RWPE2 (cell line): ENCODE measurements around the gene TWNK.

Experiments
- ATAC-seq: fragments of 200-7000 bp; cut with Tn5 transposase; 3 replicates; pipeline ENCODE4 v1.9.1; 2021; ENCODE audit warnings: low read depth
- DNase-seq: peaks from one replicate; pipeline ENCODE4 v3.0.0-alpha.2; 2020; ENCODE audit warnings: low spot score
- H3K27ac ChIP-seq: fragments of 450-650 bp; 2 replicates; pipeline ENCODE4 v1.5.1; 2017; ENCODE audit warnings: mild to moderate bottlenecking; ENCODE audit not compliant: poor library complexity, severe bottlenecking
- H3K27me3 ChIP-seq: fragments of 250-450 bp; sonication (Bioruptor Pico); 2 replicates; pipeline ENCODE4 v1.5.1; 2021; ENCODE audit warnings: mild to moderate bottlenecking, moderate library complexity; ENCODE audit not compliant: insufficient read depth, poor library complexity, severe bottlenecking
- H3K36me3 ChIP-seq: fragments of 250-450 bp; sonication (Bioruptor Pico); 2 replicates; pipeline ENCODE4 v1.5.1; 2020; ENCODE audit warnings: low read depth, mild to moderate bottlenecking, moderate library complexity
- H3K4me1 ChIP-seq: fragments of 250-450 bp; sonication (Bioruptor Pico); 2 replicates; pipeline ENCODE4 v1.5.1; 2021; ENCODE audit warnings: mild to moderate bottlenecking, moderate library complexity; ENCODE audit not compliant: insufficient read depth, poor library complexity, severe bottlenecking
- H3K4me3 ChIP-seq: fragments of 250-450 bp; sonication (Bioruptor Pico); 2 replicates; pipeline ENCODE4 v1.5.1; 2021; ENCODE audit warnings: mild to moderate bottlenecking, moderate library complexity; ENCODE audit not compliant: severe bottlenecking
- H3K9me3 ChIP-seq: fragments of 250-450 bp; sonication (Bioruptor Pico); 2 replicates; pipeline ENCODE4 v1.5.1; 2021; ENCODE audit warnings: mild to moderate bottlenecking, moderate library complexity; ENCODE audit not compliant: severe bottlenecking
- TF ChIP-seq, protein P1 (sequence below): fragments of 450-650 bp; IDR thresholded peaks from one replicate; pipeline ENCODE4 v1.5.1; 2017; ENCODE audit warnings: mild to moderate bottlenecking, moderate library complexity; ENCODE audit not compliant: poor library complexity, severe bottlenecking

Gene TWNK

DNA sequence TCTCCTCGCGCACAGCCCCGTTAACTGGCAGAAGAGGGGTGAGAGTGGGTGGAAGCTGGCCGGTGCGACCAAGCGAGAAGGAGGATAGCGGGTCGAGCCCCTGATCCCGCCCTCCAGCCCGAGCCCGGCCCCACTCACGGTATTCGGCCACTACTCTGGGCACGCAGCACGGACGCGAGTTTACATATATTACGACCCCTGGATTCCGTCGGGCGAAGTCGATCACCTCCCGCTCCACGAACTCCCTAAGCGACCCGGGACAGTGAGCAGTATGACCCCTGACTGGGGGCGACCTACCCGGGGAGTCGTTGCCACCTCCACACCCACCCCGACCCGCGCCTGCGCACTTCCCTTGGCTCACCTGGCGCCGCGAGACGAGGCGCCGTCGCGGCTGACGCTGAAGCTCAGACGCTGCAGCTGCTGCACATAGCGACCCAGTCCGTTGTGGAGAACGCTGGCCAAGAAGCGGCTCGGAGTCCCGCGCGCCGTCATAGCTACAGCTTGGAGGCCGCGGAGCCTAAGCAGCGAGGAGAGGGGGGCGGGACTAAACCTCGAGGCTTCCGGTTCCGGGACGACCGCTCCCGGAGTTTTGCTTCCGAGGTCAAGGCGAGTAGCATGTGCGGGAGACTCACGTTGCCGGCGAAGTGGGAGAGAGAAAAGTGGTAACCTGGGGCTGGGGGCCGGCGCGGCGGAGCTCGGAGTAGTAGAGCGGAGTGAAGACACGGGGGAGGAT is at the start of gene TWNK, which contains the start of gene MRPL43:
TSS of gene TWNK (plus strand) at position 592 of the 733 bp plus-strand sequence. CDS start 668 bp downstream, outside the sequence.
TSS of gene MRPL43 (minus strand) at position 546 of the 733 bp plus-strand sequence. CDS start at position 492, 54 bp downstream.
- H3K4me1 ChIP-seq: peaks cover 7% of the 10 kb centered on the region
- ATAC-seq (peak; percentile 90), DNase-seq (peak; percentile 85)
- TF ChIP-seq, protein P1, sequence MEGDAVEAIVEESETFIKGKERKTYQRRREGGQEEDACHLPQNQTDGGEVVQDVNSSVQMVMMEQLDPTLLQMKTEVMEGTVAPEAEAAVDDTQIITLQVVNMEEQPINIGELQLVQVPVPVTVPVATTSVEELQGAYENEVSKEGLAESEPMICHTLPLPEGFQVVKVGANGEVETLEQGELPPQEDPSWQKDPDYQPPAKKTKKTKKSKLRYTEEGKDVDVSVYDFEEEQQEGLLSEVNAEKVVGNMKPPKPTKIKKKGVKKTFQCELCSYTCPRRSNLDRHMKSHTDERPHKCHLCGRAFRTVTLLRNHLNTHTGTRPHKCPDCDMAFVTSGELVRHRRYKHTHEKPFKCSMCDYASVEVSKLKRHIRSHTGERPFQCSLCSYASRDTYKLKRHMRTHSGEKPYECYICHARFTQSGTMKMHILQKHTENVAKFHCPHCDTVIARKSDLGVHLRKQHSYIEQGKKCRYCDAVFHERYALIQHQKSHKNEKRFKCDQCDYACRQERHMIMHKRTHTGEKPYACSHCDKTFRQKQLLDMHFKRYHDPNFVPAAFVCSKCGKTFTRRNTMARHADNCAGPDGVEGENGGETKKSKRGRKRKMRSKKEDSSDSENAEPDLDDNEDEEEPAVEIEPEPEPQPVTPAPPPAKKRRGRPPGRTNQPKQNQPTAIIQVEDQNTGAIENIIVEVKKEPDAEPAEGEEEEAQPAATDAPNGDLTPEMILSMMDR: no peak
- H3K36me3 ChIP-seq: peaks cover 46% of the 10 kb centered on the region
- no peaks in the 10 kb centered on the region for H3K9me3 ChIP-seq
- no peaks in the 10 kb centered on the region for H3K27me3 ChIP-seq
- H3K27ac ChIP-seq: peak within 1 kb of the TSS; percentile 58
- H3K4me3 ChIP-seq: peak within 1 kb of the TSS; percentile 97

DNA sequence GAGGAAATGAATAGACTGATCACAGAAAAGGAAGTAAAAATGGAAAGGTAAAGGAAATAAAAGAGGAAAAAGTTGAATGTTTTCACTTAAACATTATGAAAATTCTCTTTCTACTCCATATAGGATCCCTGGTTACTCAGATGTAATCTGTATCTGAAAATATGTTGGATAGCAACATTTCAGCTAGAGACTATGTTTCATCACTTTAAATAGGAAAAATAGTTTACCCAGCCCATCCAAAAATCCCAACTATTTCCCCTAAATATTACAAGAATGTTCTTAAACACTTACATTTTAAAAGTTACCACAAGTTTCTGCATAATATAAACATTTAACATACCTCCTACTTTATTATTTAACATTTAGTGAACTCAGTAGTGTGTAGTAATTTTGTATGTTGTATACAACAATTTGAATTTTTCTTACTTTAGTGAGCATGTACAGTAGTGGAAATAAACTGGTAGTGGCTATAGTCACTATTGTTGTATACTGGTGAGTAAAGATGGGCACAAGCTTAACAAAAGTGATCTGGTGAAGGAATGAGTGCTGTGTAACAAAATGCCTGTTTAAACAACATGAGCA is 47.5 kb upstream of the TWNK start:
- H3K27ac ChIP-seq: no peak overlapping the region
- H3K9me3 ChIP-seq: no peaks in the 10 kb centered on the region
- no peak for DNase-seq
- no peaks in the 10 kb centered on the region for H3K27me3 ChIP-seq
- H3K4me3 ChIP-seq: no peak overlapping the region
- peaks cover 80% of the 10 kb centered on the region for H3K36me3 ChIP-seq
- TF ChIP-seq, protein P1: no peak
- H3K4me1 ChIP-seq: no peaks in the 10 kb centered on the region
- no peak for ATAC-seq

DNA sequence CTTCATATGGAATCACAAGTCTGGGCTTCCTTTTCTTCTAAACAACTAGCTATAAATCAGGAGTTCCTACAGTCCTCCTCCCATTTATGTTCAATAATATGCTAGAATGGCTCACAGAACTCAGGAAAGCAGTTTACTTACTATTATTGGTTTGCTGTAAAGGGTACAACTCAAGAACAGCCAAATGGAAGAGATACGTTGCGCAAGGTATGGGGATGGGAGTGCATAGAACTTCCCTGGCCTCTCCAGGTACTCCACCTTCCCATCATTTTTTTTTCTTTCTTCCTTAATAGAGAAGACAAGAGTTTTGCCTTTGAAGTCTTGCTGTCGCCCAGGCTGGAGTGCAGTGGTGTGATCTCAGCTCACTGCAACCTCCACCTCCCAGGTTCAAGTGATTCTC is 45.1 kb upstream of the TWNK start:
- peaks cover 86% of the 10 kb centered on the region for H3K36me3 ChIP-seq
- ATAC-seq (no peak), DNase-seq (no peak)
- H3K4me3 ChIP-seq: no peak overlapping the region
- no peaks in the 10 kb centered on the region for H3K4me1 ChIP-seq
- no peaks in the 10 kb centered on the region for H3K27me3 ChIP-seq
- H3K9me3 ChIP-seq: no peaks in the 10 kb centered on the region
- TF ChIP-seq, protein P1: no peak
- no peak overlapping the region for H3K27ac ChIP-seq

DNA sequence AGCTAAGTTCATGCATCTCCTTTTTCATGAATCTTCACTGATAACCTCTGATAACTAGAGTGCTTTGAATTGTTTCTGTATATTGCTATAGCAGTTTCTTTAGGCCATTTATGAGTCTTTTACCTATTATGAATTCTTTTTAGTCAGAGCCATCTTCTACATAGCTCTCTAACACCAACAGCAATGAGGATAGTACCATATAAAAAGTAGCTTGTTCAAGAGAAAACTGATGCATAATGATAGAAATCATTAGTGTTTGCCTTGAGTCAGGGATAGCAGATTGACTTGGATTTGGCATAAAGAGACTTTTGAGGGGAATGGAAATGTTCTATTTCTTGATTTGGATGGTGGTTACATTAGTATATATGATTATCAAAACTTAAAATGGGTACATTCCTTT is 43.8 kb upstream of the TWNK start:
- TF ChIP-seq, protein P1: no peak
- H3K36me3 ChIP-seq: peaks cover 86% of the 10 kb centered on the region
- H3K27ac ChIP-seq: no peak overlapping the region
- H3K27me3 ChIP-seq: no peaks in the 10 kb centered on the region
- DNase-seq (no peak), ATAC-seq (no peak)
- H3K4me3 ChIP-seq: no peak overlapping the region
- no peaks in the 10 kb centered on the region for H3K9me3 ChIP-seq
- no peaks in the 10 kb centered on the region for H3K4me1 ChIP-seq

DNA sequence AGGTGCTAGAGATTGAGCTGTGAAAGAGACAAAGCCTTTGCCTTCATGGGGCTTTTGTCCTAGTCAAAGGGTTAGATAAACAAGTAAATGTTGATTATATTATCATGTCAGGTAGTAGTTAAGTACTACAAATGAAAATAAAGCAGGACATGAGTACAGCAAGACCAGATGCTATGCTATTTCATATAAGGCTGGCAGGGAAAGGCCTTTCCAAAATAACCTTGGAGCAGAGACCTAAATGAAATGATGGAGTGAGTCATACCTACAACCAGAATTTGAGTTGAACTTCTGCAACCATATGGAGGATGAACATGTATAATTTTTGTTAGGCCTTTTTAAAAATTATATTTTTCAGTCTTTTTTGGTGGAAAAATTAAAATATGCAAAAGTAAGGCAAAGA is 41.6 kb upstream of the TWNK start:
- ATAC-seq (no peak), DNase-seq (no peak)
- peaks cover 93% of the 10 kb centered on the region for H3K36me3 ChIP-seq
- TF ChIP-seq, protein P1: no peak
- no peaks in the 10 kb centered on the region for H3K4me1 ChIP-seq
- H3K27me3 ChIP-seq: no peaks in the 10 kb centered on the region
- no peaks in the 10 kb centered on the region for H3K9me3 ChIP-seq
- H3K27ac ChIP-seq: no peak overlapping the region
- no peak overlapping the region for H3K4me3 ChIP-seq
